Transverse colon (tissue), 3 donors: ENCODE results near the gene MN1.

Experiments
- EP300 ChIP-seq: sonication (generic); formaldehyde crosslinking; IDR thresholded peaks from one replicate; pipeline ENCODE4 v1.6.1; 2017; ENCODE audit warnings: antibody characterized with exemption, low read depth
- POLR2AphosphoS5 ChIP-seq, 3 donors: sonication (generic); formaldehyde crosslinking; IDR thresholded peaks; one replicate each; pipeline ENCODE4 v1.6.1; 2016; ENCODE audit warnings: antibody characterized with exemption in 3 of 3

- TF ChIP-seq EP300: no peak
- no peak for TF ChIP-seq POLR2AphosphoS5 (IDR thresholded peaks at IDR 0.05)
These were observed 40.6 kb downstream of the MN1 start for GRCh38 chr22:27761000-27761399.
